CD4-positive, alpha-beta T cell (primary cell): ENCODE data around the gene HTR4. TPM values are rescaled to one million over a fixed set of nuclear protein-coding genes. Genes with fewer than 3 reads are reported as not detected.

Experiments
- ATAC-seq: fragments of 200-7000 bp; cut with Tn5 transposase; one replicate; pipeline ENCODE4 v1.10.0; 2022; ENCODE audit warnings: mild to moderate bottlenecking; ENCODE audit not compliant: poor library complexity
- CTCF ChIA-PET: fragments of 350-600 bp; sonication (Branson Sonifier 250); formaldehyde crosslinking; loops from one replicate; lab custom pipeline; 2021; ENCODE audit warnings: antibody characterized with exemption, inconsistent platforms; lab: Charles Lee
- POLR2A ChIA-PET: fragments of 350-600 bp; sonication (Branson Sonifier 250); formaldehyde crosslinking; loops from one replicate; lab custom pipeline; 2021; ENCODE audit warnings: antibody characterized with exemption, inconsistent platforms; lab: Charles Lee
- DNase-seq, 14 experiments: peaks; one replicate each; pipeline ENCODE4 v3.0.0-alpha.2; 2013 to 2020; ENCODE audit warnings: mixed read lengths in 2 of 14
- H3K27ac ChIP-seq, 2 donors: one replicate each; pipeline versions ENCODE4 v1.5.1 to v1.7.0; 2013; ENCODE audit warnings: low read length in 2 of 2, low read depth in 1 of 2, mild to moderate bottlenecking in 1 of 2
- H3K27me3 ChIP-seq, 2 experiments: 1 replicate in 1 of 2; 2 replicates in 1 of 2; pipeline versions ENCODE4 v1.6.1 to v1.7.0; 2013; ENCODE audit warnings: low read length in 2 of 2, control low read depth in 1 of 2, mild to moderate bottlenecking in 1 of 2, moderate library complexity in 1 of 2; ENCODE audit not compliant: insufficient read depth in 2 of 2, control insufficient read depth in 1 of 2
- H3K36me3 ChIP-seq: one replicate; pipeline ENCODE4 v1.6.1; 2013; ENCODE audit warnings: low read length, control low read depth; ENCODE audit not compliant: insufficient read depth
- H3K4me1 ChIP-seq: one replicate; pipeline ENCODE4 v1.6.1; 2013; ENCODE audit warnings: low read length, control low read depth; ENCODE audit not compliant: insufficient read depth
- H3K4me3 ChIP-seq: one replicate; pipeline ENCODE4 v1.5.1; 2013; ENCODE audit warnings: mild to moderate bottlenecking, low read length, moderate library complexity
- H3K9me3 ChIP-seq, 2 experiments: 1 replicate in 1 of 2; 2 replicates in 1 of 2; pipeline versions ENCODE4 v1.6.1 to v1.7.0; 2013; ENCODE audit warnings: low read length in 2 of 2, mild to moderate bottlenecking in 2 of 2, control low read depth in 1 of 2, moderate library complexity in 1 of 2; ENCODE audit not compliant: control insufficient read depth in 1 of 2, insufficient read depth in 1 of 2
- H3K27ac Mint-ChIP-seq: one replicate; pipeline ENCODE4 v1.8.0; 2020; ENCODE audit warnings: mixed read lengths
- H3K27me3 Mint-ChIP-seq: one replicate; pipeline ENCODE4 v1.8.0; 2021; ENCODE audit warnings: mixed read lengths
- H3K36me3 Mint-ChIP-seq: one replicate; pipeline ENCODE4 v1.8.0; 2021; ENCODE audit warnings: low read depth, mixed read lengths
- H3K4me1 Mint-ChIP-seq: one replicate; pipeline ENCODE4 v1.8.0; 2021; ENCODE audit warnings: low read depth, mixed read lengths
- H3K4me3 Mint-ChIP-seq: one replicate; pipeline ENCODE4 v1.8.0; 2020; ENCODE audit warnings: mild to moderate bottlenecking, mixed read lengths
- H3K9me3 Mint-ChIP-seq: one replicate; pipeline ENCODE4 v1.8.0; 2020; ENCODE audit warnings: mixed read lengths
- intact Hi-C, 2 experiments: fragments of 100-400 bp; cut with DNase I in 1 of 2; cut with micrococcal nuclease in 1 of 2; formaldehyde crosslinking; loops; one replicate each; pipeline versions ENCODE4 v1.15.1 to v1.9.0; 2023 to 2025; cut with DNase I, micrococcal nuclease
- total RNA-seq, 174 experiments: library from RNA in 2 of 174; stranded (reverse) in 2 of 174; gene quantifications; one replicate each; pipeline ENCODE4 v1.2.3 and lab custom pipeline; 2021 to 2026
- TF ChIP-seq, protein P1 (sequence below): fragments of 200-600 bp; IDR thresholded peaks from one replicate; pipeline ENCODE4 v1.8.0; 2022; ENCODE audit warnings: antibody characterized with exemption, mild to moderate bottlenecking

The HTR4 gene
- total RNA-seq, 2 experiments from 2014 or later, result not detected

- no peak overlapping the region for H3K4me3 Mint-ChIP-seq
- no peaks in the 10 kb centered on the region for H3K36me3 Mint-ChIP-seq
- intact Hi-C loops, result no loop called here
- POLR2A ChIA-PET, result no interaction called here
- H3K27ac Mint-ChIP-seq, result no peak overlapping the region
- H3K27me3 Mint-ChIP-seq, result peaks cover 24% of the 10 kb centered on the region
- H3K4me3 ChIP-seq, result no peak overlapping the region
- H3K4me1 ChIP-seq, result no peaks in the 10 kb centered on the region
- H3K9me3 ChIP-seq, result no peaks in the 10 kb centered on the region
- no peak for DNase-seq
- no peaks in the 10 kb centered on the region for H3K9me3 Mint-ChIP-seq
- CTCF ChIA-PET, result no interaction called here
- ATAC-seq, result no peak
- no peaks in the 10 kb centered on the region for H3K4me1 Mint-ChIP-seq
- H3K27ac ChIP-seq, result no peak overlapping the region
- no peaks in the 10 kb centered on the region for H3K36me3 ChIP-seq
- H3K27me3 ChIP-seq, result peaks cover 4 to 6% of the 10 kb centered on the region in 2 experiments
- TF ChIP-seq, protein P1, sequence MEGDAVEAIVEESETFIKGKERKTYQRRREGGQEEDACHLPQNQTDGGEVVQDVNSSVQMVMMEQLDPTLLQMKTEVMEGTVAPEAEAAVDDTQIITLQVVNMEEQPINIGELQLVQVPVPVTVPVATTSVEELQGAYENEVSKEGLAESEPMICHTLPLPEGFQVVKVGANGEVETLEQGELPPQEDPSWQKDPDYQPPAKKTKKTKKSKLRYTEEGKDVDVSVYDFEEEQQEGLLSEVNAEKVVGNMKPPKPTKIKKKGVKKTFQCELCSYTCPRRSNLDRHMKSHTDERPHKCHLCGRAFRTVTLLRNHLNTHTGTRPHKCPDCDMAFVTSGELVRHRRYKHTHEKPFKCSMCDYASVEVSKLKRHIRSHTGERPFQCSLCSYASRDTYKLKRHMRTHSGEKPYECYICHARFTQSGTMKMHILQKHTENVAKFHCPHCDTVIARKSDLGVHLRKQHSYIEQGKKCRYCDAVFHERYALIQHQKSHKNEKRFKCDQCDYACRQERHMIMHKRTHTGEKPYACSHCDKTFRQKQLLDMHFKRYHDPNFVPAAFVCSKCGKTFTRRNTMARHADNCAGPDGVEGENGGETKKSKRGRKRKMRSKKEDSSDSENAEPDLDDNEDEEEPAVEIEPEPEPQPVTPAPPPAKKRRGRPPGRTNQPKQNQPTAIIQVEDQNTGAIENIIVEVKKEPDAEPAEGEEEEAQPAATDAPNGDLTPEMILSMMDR, result no peak
These were observed 84.4 kb downstream of the HTR4 start for GRCh38 chr5:148569948-148570347.

GRCh38 chr5:148565148-148565547 lies 89.2 kb downstream of the HTR4 start:
- Mint-ChIP-seq H3K27me3 (peaks cover 33% of the 10 kb centered on the region), H3K36me3 (no peaks in the 10 kb centered on the region), H3K9me3 (no peaks in the 10 kb centered on the region), H3K4me3 (no peak overlapping the region), H3K4me1 (no peaks in the 10 kb centered on the region), H3K27ac (no peak overlapping the region)
- H3K4me1 ChIP-seq, result no peaks in the 10 kb centered on the region
- ChIA-PET CTCF (no interaction called here), POLR2A (no interaction called here)
- ATAC-seq (no peak), DNase-seq (no peak)
- intact Hi-C loops, result no loop called here
- H3K36me3 ChIP-seq, result no peaks in the 10 kb centered on the region
- no peaks in the 10 kb centered on the region for H3K9me3 ChIP-seq
- TF ChIP-seq, protein P1, result no peak
- H3K27ac ChIP-seq, result no peak overlapping the region
- H3K4me3 ChIP-seq, result no peak overlapping the region
- H3K27me3 ChIP-seq, result peaks cover 4 to 6% of the 10 kb centered on the region in 2 experiments

GRCh38 chr5:148563021-148563420 lies 91.3 kb downstream of the HTR4 start:
- no peak overlapping the region for H3K27ac Mint-ChIP-seq
- POLR2A ChIA-PET, result no interaction called here
- no peaks in the 10 kb centered on the region for H3K36me3 Mint-ChIP-seq
- Histone ChIP-seq H3K27me3 (peaks cover 4 to 5% of the 10 kb centered on the region in 2 experiments), H3K27ac (no peak overlapping the region), H3K4me1 (no peaks in the 10 kb centered on the region), H3K9me3 (no peaks in the 10 kb centered on the region), H3K36me3 (no peaks in the 10 kb centered on the region), H3K4me3 (no peak overlapping the region)
- intact Hi-C loops, result no loop called here
- H3K4me3 Mint-ChIP-seq, result no peak overlapping the region
- no peaks in the 10 kb centered on the region for H3K9me3 Mint-ChIP-seq
- TF ChIP-seq, protein P1, result no peak
- CTCF ChIA-PET, result no interaction called here
- no peaks in the 10 kb centered on the region for H3K4me1 Mint-ChIP-seq
- ATAC-seq (no peak), DNase-seq (no peak)
- H3K27me3 Mint-ChIP-seq, result peaks cover 31% of the 10 kb centered on the region
